Stimulated activated CD4-positive, alpha-beta T cell treated with anti-CD3 and anti-CD28 coated beads, TNF-alpha, amount 100 ng/mL, for 4 hours (primary cell): Measurements from ENCODE around the gene SIRT3.
"Not testable (repeated sequence)": the region's sequence is repeated elsewhere in the genome, so short reads cannot be mapped to it uniquely, and the experiment has no call there.

Experiments
- DNase-seq, 3 experiments: peaks; one replicate each; pipeline ENCODE4 v3.0.0-alpha.2; 2020; ENCODE audit warnings: low read depth in 3 of 3

SIRT3 gene

GRCh38 chr11:240315-240714 lies 4.2 kb upstream of the SIRT3 start:
- no peak for DNase-seq

- not testable (repeated sequence) for DNase-seq
Observed at GRCh38 chr11:238346-238745, 2.2 kb upstream of the SIRT3 start.

DNA sequence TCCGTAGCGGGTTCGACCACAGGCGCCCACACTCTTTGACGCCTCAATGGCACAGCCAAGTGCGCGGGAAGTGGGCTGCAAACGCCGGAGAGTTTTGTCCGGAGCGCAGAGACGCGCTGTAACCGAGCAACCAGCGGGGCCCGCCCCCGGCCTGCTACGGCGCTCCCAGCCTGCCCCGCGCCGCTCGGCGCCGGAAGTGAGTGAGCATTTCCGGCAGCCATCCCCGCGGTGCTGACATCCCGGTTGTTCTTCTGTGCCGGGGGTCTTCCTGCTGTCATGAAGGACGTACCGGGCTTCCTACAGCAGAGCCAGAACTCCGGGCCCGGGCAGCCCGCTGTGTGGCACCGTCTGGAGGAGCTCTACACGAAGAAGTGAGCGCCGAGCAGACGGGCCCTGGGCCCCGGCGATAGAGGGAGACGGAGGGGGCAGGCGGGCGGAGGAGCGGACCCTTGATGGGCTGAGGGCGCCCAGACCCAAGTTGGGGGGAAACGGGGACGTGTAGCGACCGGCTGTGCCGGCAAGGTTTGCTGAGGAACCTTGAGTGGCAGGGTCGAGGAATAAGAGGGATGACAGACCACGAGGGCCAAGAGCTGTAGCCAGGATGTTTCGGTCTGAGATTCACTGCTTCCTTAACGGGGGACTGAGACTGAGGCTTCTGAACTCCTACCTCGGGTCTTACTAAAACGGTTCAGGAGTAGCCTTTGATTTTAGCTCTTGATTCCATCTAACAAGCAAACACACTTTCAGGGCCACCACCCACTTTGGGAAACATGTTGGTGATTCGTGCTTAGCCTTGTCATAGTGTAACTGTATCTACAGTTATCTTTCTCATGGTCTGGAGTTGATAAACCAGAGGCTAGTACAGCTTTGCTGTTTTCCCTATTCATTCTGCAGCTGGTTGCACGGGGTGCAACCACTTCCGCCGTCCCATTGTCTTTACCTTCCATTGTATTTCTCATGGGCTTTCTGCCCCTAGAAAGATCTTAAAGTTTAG lies 929 bp upstream of the SIRT3 start, which contains the start of gene PSMD13:
TSS of gene PSMD13 (plus strand) at position 203 of the 994 bp plus-strand sequence. CDS start at position 277, 74 bp downstream.
- DNase-seq, result peak; percentile 72 to 75 (median 74)

DNA sequence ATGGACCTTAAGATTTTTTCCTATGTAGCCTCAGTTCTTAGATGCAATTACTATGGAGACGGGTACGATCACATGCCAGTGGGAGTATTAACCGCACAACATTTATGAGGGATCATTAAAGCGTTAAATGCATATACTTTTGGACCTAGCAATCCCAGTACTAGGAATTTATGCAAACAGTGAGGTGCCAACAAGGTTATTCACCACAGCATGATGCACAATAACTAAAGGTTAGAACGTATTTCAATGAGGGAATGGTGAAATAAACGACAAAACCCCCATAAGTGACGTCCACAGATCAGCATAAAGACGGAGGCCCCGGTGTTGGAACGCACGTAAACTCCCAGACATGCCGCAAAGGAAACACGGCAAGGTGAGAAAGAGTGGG lies 539 bp downstream of the SIRT3 start:
- DNase-seq, result peak in 1 of 3 experiments; percentile 62

- no peak for DNase-seq
Observed at GRCh38 chr11:235180-235579, 962 bp downstream of the SIRT3 start.

- no peak for DNase-seq
Observed at GRCh38 chr11:232783-233565, 3.2 kb downstream of the SIRT3 start.

DNA sequence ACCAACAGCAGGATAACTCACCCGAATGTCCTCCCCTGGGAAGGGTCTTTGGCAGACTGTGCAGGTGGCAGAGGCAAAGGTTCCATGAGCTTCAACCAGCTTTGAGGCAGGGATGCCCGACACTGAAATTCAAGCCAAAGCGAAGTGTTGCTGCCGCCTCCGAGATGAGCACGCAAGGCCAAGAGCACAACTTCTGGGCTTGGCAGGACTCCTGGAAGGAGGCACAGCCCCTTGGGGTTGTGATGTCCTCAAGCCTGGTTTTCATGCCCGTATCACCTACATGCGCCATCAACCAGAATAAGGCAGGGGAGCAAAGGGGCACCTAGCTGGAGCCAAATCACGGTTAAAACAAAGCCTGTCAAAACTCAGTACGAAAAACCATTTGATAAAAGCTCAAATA lies 5.7 kb downstream of the SIRT3 start:
- DNase-seq, result no peak

DNA sequence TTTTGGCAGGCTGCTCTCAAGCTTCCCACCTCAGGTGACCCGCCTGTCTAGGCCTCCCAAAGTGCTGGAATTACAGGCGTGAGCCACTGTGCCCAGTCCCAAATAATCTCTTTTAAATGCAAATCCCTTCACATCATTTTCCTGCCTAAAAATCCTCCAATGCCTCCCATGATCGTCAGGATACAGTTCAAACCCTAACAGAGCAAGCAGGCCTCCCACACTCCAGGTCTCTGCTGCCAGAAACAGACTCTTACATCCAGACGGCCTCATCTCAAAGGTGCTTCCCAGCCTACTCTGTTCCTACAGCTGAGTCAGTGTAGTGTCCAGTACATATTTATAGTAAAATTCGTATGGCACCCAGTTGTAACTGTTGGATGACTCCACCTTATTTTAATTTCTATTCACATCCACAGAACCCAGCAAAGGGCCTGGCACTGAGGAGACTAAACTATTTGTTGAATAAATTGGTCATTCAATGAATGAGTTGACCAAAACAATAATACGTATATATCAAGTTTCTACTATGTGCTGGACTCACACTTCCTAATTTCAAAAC lies 8.2 kb downstream of the SIRT3 start:
- no peak for DNase-seq

GRCh38 chr11:225734-226453 lies 10.2 kb downstream of the SIRT3 start:
- no peak for DNase-seq

DNA sequence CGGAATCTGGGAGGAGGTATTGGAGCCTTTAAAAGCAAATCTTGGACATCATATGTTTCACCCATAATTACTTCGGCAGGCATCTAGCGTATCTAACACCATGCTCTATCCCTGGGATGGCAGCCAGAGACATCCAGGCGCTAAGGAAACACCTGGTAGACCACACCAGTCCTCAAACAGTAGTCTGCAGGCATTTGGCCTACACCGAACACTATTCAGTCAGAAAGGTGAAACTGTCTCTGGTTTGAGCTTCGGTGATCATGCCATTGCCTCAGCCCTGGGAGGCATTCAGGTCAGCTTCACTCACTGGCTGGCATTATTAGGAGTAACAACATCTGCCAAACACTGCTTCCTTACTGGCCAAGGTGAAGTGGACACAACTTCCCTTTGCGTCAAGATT lies 11.7 kb downstream of the SIRT3 start:
- no peak for DNase-seq

GRCh38 chr11:223884-224283 lies 12.3 kb downstream of the SIRT3 start:
- no peak for DNase-seq

GRCh38 chr11:223026-223789 lies 12.9 kb downstream of the SIRT3 start:
- DNase-seq, result no peak

DNA sequence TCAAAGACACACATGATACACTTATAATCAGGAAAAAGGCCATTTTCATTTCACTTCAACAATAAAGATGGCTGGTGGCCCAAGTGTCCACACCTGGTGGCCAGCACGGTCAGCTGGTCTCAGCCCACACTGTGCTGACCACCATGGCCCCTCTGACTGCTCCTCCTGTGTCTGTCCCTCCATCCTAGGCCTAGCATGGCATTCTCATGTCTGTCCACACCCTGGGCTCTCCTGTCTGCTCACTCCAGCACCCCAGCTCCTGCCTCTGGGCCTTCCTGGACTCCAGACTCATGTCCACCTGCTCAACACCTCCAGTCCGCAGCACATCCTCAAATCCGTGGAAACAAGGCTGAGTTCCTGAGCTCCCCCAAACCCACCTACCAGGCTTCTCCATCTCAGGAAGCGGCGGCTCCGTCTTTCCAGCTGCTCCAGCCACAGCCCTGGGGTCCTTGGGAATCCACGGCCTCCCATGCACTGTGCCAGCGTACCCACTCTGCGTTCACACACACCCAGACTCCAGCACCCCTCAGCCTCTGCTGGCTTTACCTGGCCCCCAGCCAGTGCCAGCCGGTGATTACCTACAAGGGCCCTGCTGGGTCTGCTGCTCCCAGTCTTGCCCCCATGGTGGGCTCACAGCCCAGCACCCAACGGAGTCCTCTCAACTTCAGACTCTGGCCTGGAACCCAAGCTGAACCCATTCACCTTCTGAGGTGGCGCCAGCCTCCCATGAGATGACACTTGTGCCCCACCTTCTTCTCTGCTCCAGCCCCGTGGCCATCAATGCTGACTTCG lies 13.9 kb downstream of the SIRT3 start:
- DNase-seq, result no peak

GRCh38 chr11:221539-221938 lies 14.6 kb downstream of the SIRT3 start:
- DNase-seq, result no peak

DNA sequence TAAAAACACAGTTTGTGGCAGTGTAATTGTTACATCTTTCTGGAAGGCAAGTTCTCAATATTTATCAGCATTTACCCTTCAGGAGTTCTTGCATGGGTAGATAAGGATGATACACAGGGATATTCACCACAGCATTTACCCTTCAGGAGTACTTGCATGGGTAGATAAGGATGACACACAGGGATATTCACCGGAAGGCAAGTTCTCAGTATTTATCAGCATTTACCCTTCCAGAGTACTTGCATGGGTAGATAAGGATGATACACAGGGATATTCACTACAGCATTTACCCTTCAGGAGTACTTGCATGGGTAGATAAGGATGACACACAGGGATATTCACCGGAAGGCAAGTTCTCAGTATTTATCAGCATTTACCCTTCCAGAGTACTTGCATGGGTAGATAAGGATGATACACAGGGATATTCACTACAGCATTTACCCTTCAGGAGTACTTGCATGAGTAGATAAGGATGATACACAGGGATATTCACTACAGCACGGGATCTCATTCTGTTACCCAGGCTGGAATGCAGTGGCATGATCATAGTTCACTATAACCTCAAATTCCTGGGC lies 15.4 kb downstream of the SIRT3 start:
- not testable (repeated sequence) for DNase-seq

- no peak for DNase-seq
Observed at GRCh38 chr11:218815-219593, 17.1 kb downstream of the SIRT3 start.

- no peak for DNase-seq
Observed at GRCh38 chr11:217704-218103, 18.4 kb downstream of the SIRT3 start.

DNA sequence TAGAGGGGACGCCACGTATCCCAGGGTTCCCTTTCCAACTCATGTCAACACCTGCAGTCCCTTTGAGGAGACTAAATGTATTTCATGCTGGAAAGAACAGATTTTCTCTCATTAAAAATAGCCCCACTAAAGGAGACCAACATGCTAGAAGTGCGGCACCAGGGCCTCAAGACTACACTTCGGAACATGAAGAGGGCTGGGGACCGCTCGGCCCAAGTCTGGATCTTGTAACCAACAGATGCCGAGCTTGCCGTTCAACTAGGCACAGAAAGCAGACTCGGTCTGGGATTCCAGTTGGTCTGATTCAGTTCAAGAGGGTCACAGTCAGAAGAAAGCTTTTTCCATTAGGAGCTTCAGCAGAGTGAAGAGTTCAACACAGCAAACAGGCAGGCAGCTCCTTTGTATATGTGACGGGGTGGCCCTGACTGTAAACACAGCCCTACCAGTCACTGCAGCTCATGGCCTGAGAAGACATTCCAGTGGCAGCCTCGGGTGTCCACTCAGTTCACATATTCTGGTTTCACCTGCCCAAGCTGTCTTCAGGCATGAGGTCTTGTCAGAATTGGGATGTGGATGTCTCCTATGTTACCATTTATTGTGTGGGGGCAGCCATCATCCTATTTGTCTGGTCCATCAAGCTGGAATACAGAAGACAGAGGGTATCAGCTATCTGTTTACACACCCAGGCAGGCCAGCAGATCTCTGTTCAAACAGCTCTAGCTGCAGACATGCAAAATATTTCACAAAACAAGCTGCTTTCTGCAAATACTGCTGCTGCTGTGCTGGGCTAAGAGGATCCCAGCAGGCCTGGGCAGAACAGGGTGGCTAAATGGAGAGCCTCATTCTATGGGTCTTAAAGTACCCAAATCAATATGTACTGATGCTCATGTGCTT lies 19.8 kb downstream of the SIRT3 start:
- no peak for DNase-seq
